ENCODE results near the gene CYB561D1.
A peak's percentile ranks its signal among the peaks of the same experiment; 100 is the strongest.

Gene CYB561D1

DNA sequence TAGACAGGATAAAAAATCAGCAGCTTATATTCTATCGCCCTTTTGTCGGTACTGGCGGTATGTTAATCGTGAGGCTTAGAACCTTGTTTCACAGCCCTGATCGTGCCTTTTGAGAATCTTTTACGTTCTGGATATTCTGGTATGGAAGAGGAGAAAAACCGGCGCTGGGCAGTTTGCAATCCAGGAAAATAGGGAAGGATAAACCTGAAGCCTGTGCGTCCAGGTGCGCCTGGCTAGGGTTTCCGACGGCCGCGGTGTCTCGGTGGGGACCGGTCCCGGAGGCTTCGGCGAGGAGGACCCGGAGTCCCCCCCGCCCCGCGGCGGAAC, 27.8 kb upstream of the CYB561D1 start:
- Mint-ChIP-seq H3K9me3 (peaks cover 3% of the 10 kb centered on the region), H3K36me3 (ENCODE audit: low read depth) (no peaks in the 10 kb centered on the region), H3K4me3 (peak overlapping the region; percentile 79), H3K27ac (no peak overlapping the region), H3K27me3 (ENCODE audit: low read depth, poor library complexity) (peaks cover 100% of the 10 kb centered on the region), H3K4me1 (peaks cover 9% of the 10 kb centered on the region)
- TF ChIP-seq CTCF (IDR thresholded peaks at IDR 0.05), result no peak
- DNase-seq, result no peak

DNA sequence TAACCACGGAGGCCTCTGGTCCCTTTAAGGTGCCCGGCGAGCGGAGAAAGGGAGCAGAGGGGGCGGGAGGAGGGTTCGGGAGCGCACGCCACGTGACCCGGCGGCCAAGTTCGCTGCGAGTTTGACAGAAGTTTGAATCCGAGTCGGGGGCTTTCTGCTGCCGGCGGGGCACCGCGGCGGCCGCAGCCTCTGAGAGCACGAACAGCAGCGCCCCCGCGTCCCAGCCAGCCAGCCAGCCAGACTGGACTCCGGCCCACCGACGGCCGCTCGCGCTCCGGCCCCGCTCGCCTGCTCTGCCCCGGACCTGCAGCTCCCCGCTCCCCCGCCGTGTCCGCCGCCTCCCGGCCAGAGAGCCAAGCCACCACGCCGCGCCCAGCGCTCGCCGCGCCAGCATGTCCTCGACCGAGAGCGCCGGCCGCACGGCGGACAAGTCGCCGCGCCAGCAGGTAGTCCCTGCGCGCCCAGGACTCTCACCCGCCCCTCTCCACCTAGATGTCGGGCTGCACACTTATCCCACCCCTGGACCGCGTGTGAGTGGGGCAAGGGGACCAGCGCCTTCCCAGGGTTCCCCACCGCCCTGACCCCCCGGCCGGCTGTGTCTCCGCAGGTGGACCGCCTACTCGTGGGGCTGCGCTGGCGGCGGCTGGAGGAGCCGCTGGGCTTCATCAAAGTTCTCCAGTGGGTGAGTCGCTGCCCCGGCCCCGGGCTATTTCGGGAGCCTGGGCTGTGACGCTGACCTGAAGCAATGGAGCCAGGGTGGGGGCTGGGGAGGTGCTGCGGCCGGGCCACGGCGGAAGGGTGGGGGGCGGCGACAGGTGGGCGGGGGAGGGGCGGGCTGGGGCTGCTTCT, 27.2 kb upstream of the CYB561D1 start, which contains the start of gene SYPL2:
Gene SYPL2 (plus strand): TSS at position 95 of the 849 bp plus-strand sequence. CDS start 298 bp downstream, at position 393.
- H3K9me3 Mint-ChIP-seq, result no peaks in the 10 kb centered on the region

DNA sequence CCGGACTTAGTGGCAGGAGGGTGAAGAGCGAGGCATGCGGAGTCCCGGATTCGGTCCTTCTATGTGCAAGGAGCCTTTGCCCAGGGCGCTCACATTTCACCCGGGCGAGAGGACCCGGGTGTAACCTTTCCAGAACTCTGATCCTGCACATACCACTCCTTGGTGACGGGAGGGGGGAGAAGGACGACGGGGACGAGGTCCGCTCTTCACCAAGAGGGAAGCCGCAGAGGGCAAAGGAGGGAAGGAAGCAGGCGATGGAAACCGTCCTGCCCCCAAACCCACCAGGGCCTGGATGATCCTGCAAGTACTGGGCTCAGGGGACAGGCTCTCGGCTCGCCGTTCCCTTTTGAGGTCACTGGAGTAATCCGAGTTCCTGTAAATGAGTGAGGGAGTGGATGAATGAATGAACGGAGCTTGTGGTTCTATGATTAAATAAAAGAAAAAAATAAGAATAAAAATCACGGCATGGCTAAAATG, 26.6 kb upstream of the CYB561D1 start:
- peak overlapping the region; percentile 79 for H3K4me3 Mint-ChIP-seq
- no peak overlapping the region for H3K27ac Mint-ChIP-seq
- H3K4me1 Mint-ChIP-seq, result peaks cover 9% of the 10 kb centered on the region
- no peaks in the 10 kb centered on the region for H3K9me3 Mint-ChIP-seq
- no peaks in the 10 kb centered on the region for H3K36me3 Mint-ChIP-seq (ENCODE audit: low read depth)
- peaks cover 95% of the 10 kb centered on the region for H3K27me3 Mint-ChIP-seq (ENCODE audit: low read depth, poor library complexity)
- TF ChIP-seq CTCF (IDR thresholded peaks at IDR 0.05), result no peak
- DNase-seq, result peak; percentile 39

More for the DNA sequence above, 27.2 kb upstream of the CYB561D1 start, which contains the start of gene SYPL2:
- peaks cover 9% of the 10 kb centered on the region for H3K4me1 Mint-ChIP-seq
- H3K4me3 Mint-ChIP-seq, result peak within 1 kb of the TSS; percentile 79
- H3K27me3 Mint-ChIP-seq (ENCODE audit: low read depth, poor library complexity), result peaks cover 99% of the 10 kb centered on the region
- TF ChIP-seq CTCF (IDR thresholded peaks at IDR 0.05), result no peak
- peak; percentile 77 for DNase-seq
- H3K27ac Mint-ChIP-seq, result no peak within 1 kb of the TSS
- no peaks in the 10 kb centered on the region for H3K36me3 Mint-ChIP-seq (ENCODE audit: low read depth)

GRCh38 chr1:109468061-109468460, 25.8 kb upstream of the CYB561D1 start:
- no peaks in the 10 kb centered on the region for H3K9me3 Mint-ChIP-seq
- H3K36me3 Mint-ChIP-seq (ENCODE audit: low read depth), result no peaks in the 10 kb centered on the region
- peaks cover 95% of the 10 kb centered on the region for H3K27me3 Mint-ChIP-seq (ENCODE audit: low read depth, poor library complexity)
- H3K27ac Mint-ChIP-seq, result no peak overlapping the region
- TF ChIP-seq CTCF (IDR thresholded peaks at IDR 0.05), result no peak
- H3K4me1 Mint-ChIP-seq, result peaks cover 9% of the 10 kb centered on the region
- no peak for DNase-seq
- H3K4me3 Mint-ChIP-seq, result no peak overlapping the region

GRCh38 chr1:109468903-109469302, 25.0 kb upstream of the CYB561D1 start:
- TF ChIP-seq CTCF (IDR thresholded peaks at IDR 0.05), result no peak

DNA sequence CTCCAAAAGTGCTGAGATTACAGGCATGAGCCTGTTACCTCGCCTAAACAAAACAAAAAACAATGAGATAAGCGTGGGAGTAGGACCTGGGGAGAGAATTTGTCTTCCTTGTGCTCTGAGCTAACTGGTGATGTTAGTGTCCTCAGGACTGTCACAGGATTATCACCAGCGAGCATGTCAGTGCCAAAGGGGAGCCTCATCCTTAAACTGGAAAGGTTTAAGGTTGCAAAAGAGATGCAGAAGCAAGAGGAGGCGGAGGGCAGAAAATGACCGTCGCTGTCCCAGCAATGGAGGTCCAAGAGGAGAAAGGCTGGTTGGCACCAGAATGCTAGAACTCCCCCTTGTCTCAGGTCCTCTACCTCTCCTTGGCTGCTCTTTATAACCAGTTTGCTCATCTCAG, 23.6 kb upstream of the CYB561D1 start:
- H3K27me3 Mint-ChIP-seq (ENCODE audit: low read depth, poor library complexity), result peaks cover 95% of the 10 kb centered on the region
- H3K36me3 Mint-ChIP-seq (ENCODE audit: low read depth), result no peaks in the 10 kb centered on the region
- TF ChIP-seq CTCF (IDR thresholded peaks at IDR 0.05), result no peak
- no peak overlapping the region for H3K27ac Mint-ChIP-seq
- peaks cover 9% of the 10 kb centered on the region for H3K4me1 Mint-ChIP-seq
- H3K9me3 Mint-ChIP-seq, result no peaks in the 10 kb centered on the region
- no peak overlapping the region for H3K4me3 Mint-ChIP-seq
- DNase-seq, result no peak

More at GRCh38 chr1:109468903-109469302, 25.0 kb upstream of the CYB561D1 start:
- peaks cover 95% of the 10 kb centered on the region for H3K27me3 Mint-ChIP-seq (ENCODE audit: low read depth, poor library complexity)
- H3K9me3 Mint-ChIP-seq, result no peaks in the 10 kb centered on the region
- DNase-seq, result no peak
- no peak overlapping the region for H3K4me3 Mint-ChIP-seq
- H3K36me3 Mint-ChIP-seq (ENCODE audit: low read depth), result no peaks in the 10 kb centered on the region
- H3K4me1 Mint-ChIP-seq, result peaks cover 9% of the 10 kb centered on the region
- H3K27ac Mint-ChIP-seq, result no peak overlapping the region
